GM21717 (cell line): ENCODE data around the gene MYOZ2.
"Not testable (repeated sequence)": the region's sequence is repeated elsewhere in the genome, so short reads cannot be mapped to it uniquely, and the experiment has no call there.

ENCODE experiments used
- ATAC-seq: cut with Tn5 transposase; IDR thresholded peaks from one replicate; pipeline ENCODE4 v1.9.1; 2021; ENCODE audit warnings: mild to moderate bottlenecking, moderate library complexity; ENCODE audit not compliant: unreplicated experiment

The MYOZ2 gene

DNA sequence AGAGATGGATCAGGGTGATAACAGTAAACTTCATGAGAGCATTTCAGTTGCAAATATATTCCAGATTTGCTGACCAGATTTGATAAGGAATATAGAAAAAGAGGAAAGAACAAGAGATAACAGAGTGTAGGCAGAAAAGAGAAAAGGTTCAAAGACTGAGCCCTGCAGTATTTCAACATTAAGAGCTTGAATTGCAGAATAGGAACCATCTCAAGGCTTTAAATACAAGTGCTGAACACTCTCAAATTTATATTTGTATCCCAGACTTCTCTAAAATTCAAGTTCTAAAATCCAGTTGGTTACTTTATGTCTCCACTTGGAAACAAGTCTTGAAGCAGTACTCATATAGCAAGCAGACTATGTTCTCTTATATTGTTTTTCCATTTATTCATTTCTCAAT, 9.7 kb upstream of the MYOZ2 start:
- no peak for ATAC-seq

DNA sequence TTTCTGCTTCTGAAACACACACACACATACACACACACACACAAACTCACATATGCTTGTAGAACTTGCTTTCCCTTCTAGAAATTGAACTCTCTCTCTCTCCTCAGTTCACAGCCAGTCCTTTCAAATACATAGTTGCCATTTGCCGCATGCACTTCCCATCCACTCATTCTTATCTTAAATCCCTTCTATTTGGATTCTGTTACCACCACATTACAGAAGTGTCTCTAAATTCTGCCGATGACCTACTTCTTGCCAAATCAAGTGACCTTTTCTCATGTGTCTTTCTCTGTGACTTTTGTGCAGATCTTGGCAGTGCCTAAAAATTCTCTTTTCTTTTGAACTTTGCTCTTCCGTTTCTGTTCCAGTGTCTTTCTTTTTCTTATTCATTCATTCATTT, 7.5 kb upstream of the MYOZ2 start:
- ATAC-seq, result no peak

GRCh38 chr4:119130365-119131065, 5.1 kb upstream of the MYOZ2 start:
- no peak for ATAC-seq

GRCh38 chr4:119131164-119131563, 4.5 kb upstream of the MYOZ2 start:
- no peak for ATAC-seq

- ATAC-seq, result no peak
These were observed 3.3 kb upstream of the MYOZ2 start for GRCh38 chr4:119132306-119132705.

DNA sequence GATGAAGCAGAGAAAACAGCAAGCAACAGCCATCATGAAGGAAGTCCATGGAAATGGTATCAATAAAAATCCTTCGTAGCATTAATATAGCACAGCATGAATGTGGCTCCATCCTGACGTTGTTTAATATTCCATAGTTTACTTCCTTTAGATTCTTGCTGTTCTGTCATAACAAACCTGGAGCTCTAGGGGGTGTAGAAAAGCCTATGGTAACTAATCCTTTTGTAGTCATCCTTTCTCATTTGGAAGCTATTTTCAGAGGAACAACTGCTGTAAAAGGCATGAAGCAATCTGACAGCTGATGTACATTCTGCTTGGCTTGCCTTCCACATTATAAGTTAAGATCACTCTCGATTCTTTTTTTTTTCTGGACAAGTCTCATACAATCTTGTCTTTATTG, 914 bp downstream of the MYOZ2 start:
- ATAC-seq, result no peak

DNA sequence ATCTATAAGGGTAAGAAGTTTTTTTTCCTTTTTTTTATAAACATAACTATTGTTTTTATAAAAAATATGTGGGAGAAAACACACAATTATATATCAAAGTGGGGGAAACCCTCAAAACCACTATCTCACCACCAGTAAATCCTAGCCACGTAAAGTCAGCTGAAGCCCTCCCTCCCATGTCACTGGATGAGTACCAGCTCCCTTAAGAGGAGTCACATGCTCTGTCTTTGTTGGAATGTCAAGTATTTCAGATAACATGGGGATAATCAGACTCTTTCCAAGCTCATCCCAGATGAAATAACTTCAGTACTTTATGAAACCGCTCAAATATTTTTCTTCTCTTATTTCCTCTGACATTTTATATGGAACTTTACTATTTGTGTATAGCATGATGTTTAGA, 2.4 kb downstream of the MYOZ2 start:
- no peak for ATAC-seq

DNA sequence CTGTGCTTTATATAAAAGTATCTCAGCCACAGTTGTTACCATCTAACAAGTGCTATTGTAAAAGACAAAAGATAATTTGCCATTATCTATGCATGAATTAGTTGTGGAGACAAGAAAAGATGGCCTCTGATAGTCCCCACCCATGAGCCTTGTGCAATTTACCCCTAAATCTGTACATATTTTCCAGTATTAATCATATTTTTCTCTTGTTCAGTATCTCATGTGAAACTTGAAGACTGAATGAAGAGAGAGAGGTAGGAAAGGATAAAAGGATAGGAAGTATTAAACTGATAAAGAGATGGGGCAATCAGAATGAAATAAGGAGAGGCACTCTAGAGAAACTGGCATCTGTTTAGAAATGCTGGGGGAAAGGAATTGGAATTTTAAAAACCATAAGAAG, 3.7 kb downstream of the MYOZ2 start:
- ATAC-seq, result no peak

GRCh38 chr4:119139822-119140252, 4.2 kb downstream of the MYOZ2 start:
- no peak for ATAC-seq

- not testable (repeated sequence) for ATAC-seq
These were observed 5.7 kb downstream of the MYOZ2 start for GRCh38 chr4:119141283-119141682.

- ATAC-seq, result no peak
These were observed 7.2 kb downstream of the MYOZ2 start for GRCh38 chr4:119142833-119143232.

DNA sequence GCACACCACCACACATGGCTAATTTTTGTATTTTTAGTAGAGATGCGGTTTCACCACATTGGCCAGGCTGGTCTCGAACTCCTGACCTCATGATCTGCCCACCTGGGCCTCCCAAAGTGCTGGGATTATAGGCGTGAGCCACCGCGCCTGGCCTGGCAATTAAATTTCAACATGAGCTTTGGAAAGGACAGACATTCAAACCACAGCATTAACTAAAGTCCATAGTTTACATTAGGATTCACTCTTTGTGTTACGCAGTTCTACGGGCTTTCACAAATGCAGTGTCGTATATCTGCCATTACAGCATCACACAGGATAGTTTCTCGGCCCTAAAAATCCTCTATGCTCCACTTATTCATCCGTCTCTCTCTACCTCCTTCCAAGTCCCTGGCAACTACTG, 7.7 kb downstream of the MYOZ2 start:
- not testable (repeated sequence) for ATAC-seq

- no peak for ATAC-seq
These were observed 13.5 kb downstream of the MYOZ2 start for GRCh38 chr4:119149110-119149509.

DNA sequence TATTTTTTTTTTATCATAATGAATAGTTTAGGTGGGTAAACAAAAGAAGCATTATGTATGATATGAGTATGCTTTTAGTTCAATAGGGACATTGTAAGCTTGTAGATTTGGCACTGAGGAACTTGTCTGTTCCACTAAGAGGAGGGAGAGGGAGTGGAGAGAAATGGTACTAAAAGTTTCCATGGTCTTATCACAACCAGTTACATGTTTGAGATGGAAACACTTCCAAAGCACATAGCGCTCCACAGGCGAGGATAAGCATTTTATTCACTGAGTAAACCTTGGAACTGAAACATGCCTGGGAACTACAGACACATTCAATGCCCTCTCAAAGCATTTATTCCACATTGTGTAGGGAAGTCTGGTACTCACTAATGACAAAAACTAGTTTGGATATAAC, 15.5 kb downstream of the MYOZ2 start:
- no peak for ATAC-seq

DNA sequence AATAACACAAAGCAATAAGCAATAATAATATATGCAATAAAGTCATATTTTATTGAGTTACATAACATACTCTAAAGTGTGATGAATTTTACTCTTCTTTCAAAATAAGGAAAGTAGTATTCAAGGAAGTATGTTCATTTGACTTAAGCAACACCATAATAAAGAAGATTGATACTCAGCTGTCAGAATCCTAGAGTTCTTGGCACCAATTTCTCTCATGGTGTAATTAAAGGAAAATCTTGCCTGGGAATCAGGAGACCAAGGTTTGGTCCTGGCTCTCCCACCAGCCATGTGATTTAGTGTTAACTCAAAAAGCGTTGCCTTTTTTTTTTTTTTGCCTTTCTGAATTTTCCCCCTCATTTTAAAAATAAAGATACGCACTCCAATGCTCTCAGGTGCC, 17.1 kb downstream of the MYOZ2 start:
- no peak for ATAC-seq

- no peak for ATAC-seq
These were observed 26.5 kb downstream of the MYOZ2 start for GRCh38 chr4:119162174-119162573.

- no peak for ATAC-seq
These were observed 30.1 kb downstream of the MYOZ2 start for GRCh38 chr4:119165767-119166166.

GRCh38 chr4:119170195-119170594, 34.6 kb downstream of the MYOZ2 start:
- ATAC-seq, result no peak

- ATAC-seq, result no peak
These were observed 36.6 kb downstream of the MYOZ2 start for GRCh38 chr4:119172223-119172622.

- not testable (repeated sequence) for ATAC-seq
These were observed 38.2 kb downstream of the MYOZ2 start for GRCh38 chr4:119173729-119174361.

GRCh38 chr4:119179011-119179410, 43.4 kb downstream of the MYOZ2 start:
- no peak for ATAC-seq

- no peak for ATAC-seq
These were observed 48.5 kb downstream of the MYOZ2 start for GRCh38 chr4:119184128-119184527.

- no peak for ATAC-seq
These were observed 54.0 kb downstream of the MYOZ2 start for GRCh38 chr4:119189638-119190037.
